ENCODE results near the gene HOXC9.

DNA sequence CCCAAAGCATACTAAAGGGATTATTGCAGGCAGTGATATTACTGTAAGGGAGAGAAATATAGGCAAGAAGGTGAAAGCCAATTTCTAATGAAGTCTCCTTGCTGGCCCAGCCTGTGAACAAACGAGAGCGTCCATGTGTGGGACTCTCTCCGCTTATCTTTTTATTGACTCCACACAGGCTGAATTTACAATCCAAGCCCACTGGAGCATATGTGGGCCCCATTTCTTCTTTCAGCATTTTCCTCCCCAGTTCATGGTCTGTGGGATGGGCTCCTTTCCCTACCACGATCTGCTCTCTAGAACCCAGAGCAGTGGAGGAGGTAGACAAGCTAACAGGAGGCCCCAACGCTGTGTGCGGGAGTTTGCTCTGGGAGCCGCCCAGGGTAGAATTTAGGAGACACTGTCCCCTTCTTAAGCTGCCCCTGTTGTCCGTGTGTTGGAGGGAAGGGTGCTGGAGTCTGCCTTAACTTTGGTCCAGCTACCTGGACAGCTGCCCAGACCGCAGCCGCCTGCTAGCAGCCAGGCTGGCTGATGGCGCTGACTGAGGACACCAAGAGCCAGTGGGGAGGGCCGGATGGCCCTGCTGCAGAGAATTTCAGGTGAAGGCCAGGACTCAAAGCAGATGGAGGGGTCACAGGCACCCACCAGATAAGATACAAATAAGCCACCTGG, 30.2 kb upstream of the HOXC9 start:
- TF ChIP-seq POLR2A (IDR thresholded peaks at IDR 0.05), result no peak
- TF ChIP-seq, protein P1, sequence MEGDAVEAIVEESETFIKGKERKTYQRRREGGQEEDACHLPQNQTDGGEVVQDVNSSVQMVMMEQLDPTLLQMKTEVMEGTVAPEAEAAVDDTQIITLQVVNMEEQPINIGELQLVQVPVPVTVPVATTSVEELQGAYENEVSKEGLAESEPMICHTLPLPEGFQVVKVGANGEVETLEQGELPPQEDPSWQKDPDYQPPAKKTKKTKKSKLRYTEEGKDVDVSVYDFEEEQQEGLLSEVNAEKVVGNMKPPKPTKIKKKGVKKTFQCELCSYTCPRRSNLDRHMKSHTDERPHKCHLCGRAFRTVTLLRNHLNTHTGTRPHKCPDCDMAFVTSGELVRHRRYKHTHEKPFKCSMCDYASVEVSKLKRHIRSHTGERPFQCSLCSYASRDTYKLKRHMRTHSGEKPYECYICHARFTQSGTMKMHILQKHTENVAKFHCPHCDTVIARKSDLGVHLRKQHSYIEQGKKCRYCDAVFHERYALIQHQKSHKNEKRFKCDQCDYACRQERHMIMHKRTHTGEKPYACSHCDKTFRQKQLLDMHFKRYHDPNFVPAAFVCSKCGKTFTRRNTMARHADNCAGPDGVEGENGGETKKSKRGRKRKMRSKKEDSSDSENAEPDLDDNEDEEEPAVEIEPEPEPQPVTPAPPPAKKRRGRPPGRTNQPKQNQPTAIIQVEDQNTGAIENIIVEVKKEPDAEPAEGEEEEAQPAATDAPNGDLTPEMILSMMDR (IDR thresholded peaks at IDR 0.05 in 8 of 11, conservative IDR thresholded peaks at IDR 0.05 in 3 of 11), result no peak
